ENCODE results near the gene USP40.

Gene USP40

GRCh38 chr2:233440314-233440713 is 126.3 kb downstream of the USP40 start:
- DNase-seq = no peak

DNA sequence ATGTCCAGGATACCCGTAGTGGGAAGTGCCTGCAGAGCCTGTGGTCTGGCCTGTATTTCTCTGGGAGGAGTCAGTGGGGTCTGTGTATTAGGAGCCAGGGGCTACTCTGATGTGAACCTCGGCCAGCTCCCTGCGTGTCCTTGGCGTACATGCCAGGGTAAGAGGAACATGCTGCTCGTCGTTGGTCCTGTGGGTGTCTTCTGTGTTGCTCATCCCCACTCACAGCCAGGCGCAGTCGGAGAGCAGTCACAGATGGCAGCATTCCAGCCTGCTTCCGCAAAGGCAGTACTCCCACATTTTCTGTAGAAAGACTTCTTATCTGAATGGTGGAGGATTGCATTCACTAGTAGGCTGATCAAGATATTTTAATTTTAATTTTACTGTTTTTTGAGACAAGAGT is 127.4 kb downstream of the USP40 start:
- DNase-seq = no peak

DNA sequence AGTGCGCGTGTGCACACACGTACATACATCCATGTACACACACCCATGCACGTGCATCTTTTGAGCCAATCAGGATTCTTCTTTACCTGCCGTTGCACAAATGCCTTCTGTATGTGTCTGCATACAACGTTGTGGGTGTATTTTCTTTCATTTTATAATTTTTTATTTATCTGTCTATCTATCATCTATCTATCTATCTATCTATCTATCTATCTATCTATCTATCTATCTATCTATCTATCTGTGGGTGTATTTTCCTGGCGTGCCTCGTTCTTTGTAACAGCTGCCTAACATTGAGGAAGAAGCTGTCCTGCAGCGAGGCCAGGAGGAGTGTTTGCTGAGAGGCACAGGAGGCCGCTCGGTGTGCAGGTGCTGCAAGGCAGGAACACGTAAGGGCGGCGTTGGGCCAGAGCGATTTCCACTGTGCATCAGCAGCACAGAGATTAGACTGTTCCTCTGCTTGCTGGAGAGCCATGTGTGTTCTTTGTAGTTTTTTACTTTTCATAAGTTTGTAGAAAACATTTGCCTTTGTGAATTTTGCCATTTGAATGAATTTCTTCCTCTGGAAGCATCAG is 127.9 kb downstream of the USP40 start:
- no peak for DNase-seq

GRCh38 chr2:233437439-233437955 is 129.1 kb downstream of the USP40 start:
- no peak for DNase-seq

DNA sequence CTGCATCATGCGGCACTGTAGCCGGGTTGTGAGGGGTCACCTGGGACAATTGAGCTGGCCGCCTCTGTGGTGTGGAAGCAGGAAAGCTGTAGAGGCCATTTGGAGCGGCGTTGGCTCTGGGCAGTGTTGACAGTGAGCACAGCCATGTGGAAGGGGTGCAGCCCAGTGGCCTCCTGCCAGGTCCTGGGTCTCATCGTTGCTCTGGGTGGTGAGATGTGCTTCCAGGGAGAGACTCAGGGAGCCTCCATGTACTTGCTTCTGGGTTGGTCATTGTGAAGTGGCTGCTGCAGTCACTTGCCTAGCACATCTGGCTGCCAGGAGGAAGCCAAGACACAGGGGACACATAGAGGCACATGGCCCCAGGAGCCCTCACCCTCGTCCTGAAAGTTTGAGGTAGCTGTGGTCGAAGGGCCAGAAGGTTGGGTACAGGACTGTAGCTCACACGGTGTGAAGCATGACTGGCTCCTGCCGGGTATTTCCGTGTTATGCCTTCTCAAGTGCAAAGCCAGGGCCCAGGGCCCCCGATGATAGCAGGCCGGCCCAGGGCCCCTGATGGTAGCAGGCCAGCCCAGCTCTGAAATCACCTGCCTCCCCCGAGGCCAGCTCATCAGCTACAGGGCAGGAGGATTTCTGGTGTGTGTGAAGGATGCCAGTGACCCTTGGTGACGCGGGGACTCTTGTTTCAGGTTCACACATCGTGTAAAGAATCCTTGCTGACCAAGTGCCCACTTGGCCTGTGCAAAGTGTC is 129.7 kb downstream of the USP40 start:
- DNase-seq = no peak

DNA sequence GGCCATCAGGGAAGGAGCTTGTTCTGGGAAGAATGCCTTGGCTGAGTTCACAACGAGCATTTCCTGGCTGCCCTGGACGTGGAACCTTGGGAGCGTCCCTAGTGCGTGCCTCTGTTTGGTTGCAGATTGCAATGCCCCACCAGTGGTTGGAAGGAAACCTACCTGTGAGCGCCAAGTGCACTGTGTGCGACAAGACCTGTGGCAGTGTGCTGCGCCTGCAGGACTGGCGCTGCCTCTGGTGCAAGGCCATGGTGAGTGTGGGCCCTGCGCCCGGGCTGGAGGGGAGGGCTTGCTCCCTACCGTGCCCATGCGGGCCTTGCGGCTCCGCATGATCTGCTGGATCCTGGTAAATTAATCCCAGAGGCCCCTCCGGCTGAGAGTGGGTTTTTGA is 130.4 kb downstream of the USP40 start:
- DNase-seq = no peak

DNA sequence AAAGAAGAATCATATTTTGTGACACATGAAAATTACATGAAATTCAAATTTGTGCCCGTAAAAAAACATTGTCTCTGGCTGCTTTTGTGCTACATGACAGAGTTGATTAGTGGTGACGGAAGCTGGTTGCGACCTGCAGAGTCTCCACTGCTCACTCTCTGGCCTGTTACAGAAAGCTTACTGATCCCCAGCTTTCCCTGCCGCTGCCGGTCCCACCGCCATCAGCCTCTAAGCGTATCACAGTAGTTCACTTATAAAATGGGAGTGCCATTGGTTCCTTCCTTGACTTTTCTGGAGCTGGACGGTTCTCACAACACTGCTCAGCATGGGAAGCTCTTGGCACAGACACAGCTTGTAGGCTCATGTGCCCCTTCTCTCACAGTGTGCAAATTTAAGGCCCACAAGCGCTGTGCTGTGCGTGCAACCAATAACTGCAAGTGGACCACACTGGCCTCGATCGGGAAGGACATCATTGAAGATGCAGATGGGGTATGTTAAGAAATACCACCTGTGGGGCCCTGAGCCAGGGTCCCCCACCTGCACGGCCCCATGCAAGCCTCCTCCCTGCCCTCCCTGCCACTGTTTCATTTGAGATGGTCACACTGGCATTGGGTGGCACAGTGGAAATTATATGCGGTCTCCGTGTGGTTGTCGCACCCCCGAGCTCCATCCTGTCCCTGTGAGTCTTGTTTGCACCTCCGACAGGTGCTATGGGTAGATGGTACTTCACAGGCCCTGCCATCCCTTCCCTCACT is 131.0 kb downstream of the USP40 start:
- DNase-seq = no peak

GRCh38 chr2:233434666-233435330 is 131.8 kb downstream of the USP40 start:
- DNase-seq = no peak

DNA sequence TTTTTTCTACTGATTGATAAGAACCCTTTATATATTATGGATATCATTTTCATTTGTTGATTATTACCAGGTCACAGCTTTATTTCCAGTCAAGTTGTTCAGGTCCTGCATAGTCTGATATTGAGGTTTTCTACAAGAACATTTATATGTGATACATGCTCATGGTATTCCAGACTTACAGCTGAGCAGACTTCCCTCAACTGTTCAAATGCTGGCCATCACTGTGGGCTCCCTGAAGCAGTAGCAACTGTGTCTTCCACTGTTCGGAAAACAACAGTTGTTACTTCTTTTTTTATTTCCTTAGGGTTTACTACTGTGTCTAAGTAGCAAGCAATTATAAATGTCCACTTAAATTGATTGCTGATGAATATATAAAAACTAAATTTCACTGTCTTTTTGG is 132.8 kb downstream of the USP40 start:
- DNase-seq = peak in 1 of 2 experiments; percentile 7

DNA sequence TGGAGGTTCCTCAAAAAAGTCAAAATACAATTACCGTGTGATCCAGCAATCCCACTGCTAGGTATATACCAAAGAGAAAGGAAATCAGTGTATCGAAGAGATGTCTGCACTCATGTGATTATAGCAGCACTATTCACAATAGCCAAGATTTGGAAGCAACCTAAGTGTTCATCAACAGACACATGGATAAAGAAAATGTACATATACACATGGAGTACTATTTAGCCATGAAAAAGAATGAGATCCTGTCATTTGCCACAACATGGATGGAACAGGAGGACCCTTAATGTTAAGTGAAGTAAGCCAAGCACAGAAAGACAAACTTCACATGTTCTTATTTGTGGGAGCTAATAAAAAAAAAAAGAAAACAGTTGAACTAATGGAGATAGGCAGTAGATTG is 133.6 kb downstream of the USP40 start:
- no peak for DNase-seq

DNA sequence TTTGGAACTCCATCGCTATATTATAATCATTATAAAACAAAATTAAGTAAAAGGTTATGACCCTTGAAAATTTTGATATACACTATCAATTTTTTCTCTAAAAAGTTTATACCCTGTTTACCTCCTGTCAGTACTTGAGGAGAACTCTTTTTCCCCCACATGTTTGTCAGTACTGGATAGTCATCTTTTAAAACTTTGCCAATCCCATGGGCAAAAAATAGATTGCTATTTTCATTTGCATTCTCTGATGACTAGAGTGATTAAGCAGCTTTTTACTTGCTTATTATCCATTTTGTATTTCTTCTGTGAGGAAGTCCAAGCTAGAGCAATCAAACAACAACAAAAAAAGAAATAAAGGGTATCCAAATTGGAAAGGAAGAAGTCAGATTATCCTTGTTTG is 135.9 kb downstream of the USP40 start:
- no peak for DNase-seq

GRCh38 chr2:233430081-233430480 is 136.5 kb downstream of the USP40 start:
- DNase-seq = no peak

GRCh38 chr2:233429175-233429897 is 137.2 kb downstream of the USP40 start:
- DNase-seq = peak in 1 of 2 experiments; percentile 12

- peak in 1 of 2 experiments; percentile 12 for DNase-seq
Measured at GRCh38 chr2:233428438-233428837, 138.1 kb downstream of the USP40 start.

DNA sequence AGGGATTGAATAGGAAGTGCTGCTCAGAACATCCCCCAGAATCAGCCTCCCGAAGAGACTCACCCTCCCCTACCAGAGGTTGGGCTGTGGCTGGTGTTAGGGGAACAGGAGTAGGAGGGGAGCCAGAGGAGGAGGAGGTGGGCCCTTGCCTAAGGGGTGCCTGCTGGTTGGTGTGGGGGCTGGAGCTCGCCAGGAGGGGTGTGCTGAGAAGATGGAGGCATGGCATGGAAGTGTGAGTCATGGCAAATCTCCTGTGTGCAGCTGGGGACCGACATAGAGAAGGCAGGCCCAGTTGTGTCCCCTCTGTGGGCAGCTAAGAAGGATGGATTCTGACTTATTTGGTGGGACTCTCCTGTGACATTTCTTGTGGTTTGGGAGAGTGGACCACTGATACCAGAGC is 138.6 kb downstream of the USP40 start:
- DNase-seq = peak in 1 of 2 experiments; percentile 15

DNA sequence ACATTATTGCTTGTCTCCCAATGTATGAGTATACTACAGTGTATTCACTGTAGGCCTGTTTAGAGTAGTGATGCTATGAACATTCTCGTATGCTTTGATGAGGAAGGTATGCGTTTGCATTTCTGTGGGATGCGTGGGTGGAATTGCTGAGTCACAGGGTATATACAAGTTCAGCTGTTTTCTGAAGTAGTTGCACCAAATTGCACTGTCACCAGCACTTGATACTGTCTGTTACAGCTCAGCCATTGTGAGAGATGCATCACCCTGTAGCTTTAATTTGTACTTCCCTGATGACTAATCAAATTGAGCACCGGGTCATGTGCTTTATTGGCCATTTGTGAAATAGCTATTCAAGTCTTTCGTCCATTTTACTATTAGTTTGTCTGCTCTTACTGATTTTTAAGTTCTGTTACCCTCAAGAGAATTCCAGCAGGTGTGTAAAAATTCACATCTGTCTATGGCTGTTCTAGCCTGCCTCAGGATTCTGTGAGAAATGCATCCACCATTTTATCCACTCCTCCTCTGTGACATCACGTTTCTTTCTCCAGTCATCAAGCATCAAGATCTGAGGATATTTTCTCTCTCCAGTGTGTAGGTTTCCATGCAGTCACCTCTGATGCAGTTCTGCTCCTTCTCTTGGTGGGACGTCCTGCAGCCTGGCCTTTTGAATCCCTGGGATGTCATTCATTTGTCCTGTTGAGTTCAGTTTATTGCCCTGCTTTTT is 139.8 kb downstream of the USP40 start:
- peak; percentile 75 to 80 for DNase-seq
